Central memory CD8-positive, alpha-beta T cell (primary cell): ENCODE results near the gene CDC34.

Experiments
- ATAC-seq: fragments of 150-1000 bp; cut with Tn5 transposase; replicated peaks from 2 replicates; pipeline ENCODE4 v1.10.0; 2022; ENCODE audit warnings: mild to moderate bottlenecking, moderate FRiP score, moderate number of reproducible peaks; ENCODE audit not compliant: poor library complexity, severe bottlenecking; ENCODE audit errors: extremely low read depth
- DNase-seq, 2 donors: peaks; one replicate each; pipeline ENCODE4 v3.0.0; 2021; ENCODE audit warnings: low spot score in 2 of 2
- H3K27ac Mint-ChIP-seq: one replicate; pipeline ENCODE4 v1.8.0; 2022; ENCODE audit warnings: low read depth, mild to moderate bottlenecking, moderate library complexity, mixed read lengths
- H3K27me3 Mint-ChIP-seq: one replicate; pipeline ENCODE4 v1.8.0; 2022; ENCODE audit warnings: mixed read lengths
- H3K36me3 Mint-ChIP-seq: one replicate; pipeline ENCODE4 v1.8.0; 2022; ENCODE audit warnings: mild to moderate bottlenecking, moderate library complexity, mixed read lengths; ENCODE audit not compliant: insufficient read depth
- H3K4me1 Mint-ChIP-seq: one replicate; pipeline ENCODE4 v1.8.0; 2022; ENCODE audit warnings: mixed read lengths
- H3K4me3 Mint-ChIP-seq: one replicate; pipeline ENCODE4 v1.8.0; 2022; ENCODE audit warnings: mild to moderate bottlenecking, moderate library complexity, mixed read lengths
- H3K9me3 Mint-ChIP-seq: one replicate; pipeline ENCODE4 v1.8.0; 2022; ENCODE audit warnings: mixed read lengths

The CDC34 gene

GRCh38 chr19:517721-518597 is 13.6 kb upstream of the CDC34 start:
- no peak for ATAC-seq

GRCh38 chr19:518598-519231 is 12.8 kb upstream of the CDC34 start:
- Mint-ChIP-seq H3K27ac (peak overlapping the region; percentile 49), H3K27me3 (no peaks in the 10 kb centered on the region), H3K4me3 (no peak overlapping the region), H3K36me3 (peaks cover 2% of the 10 kb centered on the region), H3K9me3 (no peaks in the 10 kb centered on the region), H3K4me1 (peaks cover 18% of the 10 kb centered on the region)
- peak in 1 of 2 donors; percentile 41 for DNase-seq
- ATAC-seq = peak; percentile 85

More at GRCh38 chr19:517721-518597, 13.6 kb upstream of the CDC34 start:
- Mint-ChIP-seq H3K36me3 (peaks cover 2% of the 10 kb centered on the region), H3K4me3 (no peak overlapping the region), H3K9me3 (no peaks in the 10 kb centered on the region), H3K27me3 (no peaks in the 10 kb centered on the region), H3K4me1 (peaks cover 18% of the 10 kb centered on the region), H3K27ac (peak overlapping the region; percentile 49)
- no peak for DNase-seq

DNA sequence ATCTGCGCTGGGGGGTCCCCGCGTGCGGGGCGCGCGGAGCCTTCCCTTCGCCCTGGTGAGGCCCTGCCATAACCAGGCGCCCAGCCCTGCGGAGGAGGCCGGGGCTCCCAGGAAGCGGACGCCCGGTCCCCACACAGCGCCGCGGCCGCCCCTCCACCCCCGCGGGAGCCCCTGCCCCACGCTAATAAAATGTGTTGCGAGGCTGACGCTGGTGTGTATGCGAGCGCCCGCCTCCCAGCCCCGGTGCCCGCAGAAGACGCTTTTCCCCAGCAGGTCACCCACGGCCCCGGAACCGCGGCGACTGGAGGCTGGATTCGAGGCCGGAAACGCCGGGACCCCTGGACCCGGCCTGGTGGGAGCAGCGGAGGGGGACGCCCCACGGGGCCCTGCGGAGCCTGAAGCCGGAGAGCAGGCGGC is 12.1 kb upstream of the CDC34 start:
- no peak overlapping the region for H3K4me3 Mint-ChIP-seq
- peaks cover 2% of the 10 kb centered on the region for H3K36me3 Mint-ChIP-seq
- H3K27me3 Mint-ChIP-seq = no peaks in the 10 kb centered on the region
- DNase-seq = no peak
- no peak overlapping the region for H3K27ac Mint-ChIP-seq
- H3K9me3 Mint-ChIP-seq = no peaks in the 10 kb centered on the region
- peaks cover 12% of the 10 kb centered on the region for H3K4me1 Mint-ChIP-seq
- no peak for ATAC-seq

DNA sequence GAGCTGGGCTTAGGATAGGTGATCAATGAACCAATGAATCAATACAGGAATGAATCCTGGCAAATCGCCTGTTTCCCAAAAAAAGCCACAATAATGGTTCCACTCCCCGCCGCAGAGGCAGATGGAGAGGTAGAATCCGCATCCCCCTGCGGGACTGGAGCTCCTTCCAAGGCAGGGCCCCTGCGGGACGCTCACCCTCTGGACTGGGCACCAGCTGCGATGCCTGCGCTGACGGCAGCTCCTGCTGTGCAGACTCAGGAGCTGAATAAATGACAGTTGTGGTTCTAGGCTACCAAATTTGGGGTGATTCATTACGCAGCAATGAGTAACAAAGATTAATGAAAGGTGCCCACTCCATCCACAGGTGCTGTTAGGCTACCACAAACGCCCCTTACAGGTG is 8.8 kb upstream of the CDC34 start:
- Mint-ChIP-seq H3K27ac (no peak overlapping the region), H3K27me3 (no peaks in the 10 kb centered on the region), H3K4me1 (peaks cover 6% of the 10 kb centered on the region), H3K36me3 (peaks cover 5% of the 10 kb centered on the region), H3K9me3 (no peaks in the 10 kb centered on the region), H3K4me3 (no peak overlapping the region)
- DNase-seq (no peak), ATAC-seq (no peak)

- H3K4me3 Mint-ChIP-seq = no peak overlapping the region
- no peaks in the 10 kb centered on the region for H3K27me3 Mint-ChIP-seq
- ATAC-seq (no peak), DNase-seq (no peak)
- H3K4me1 Mint-ChIP-seq = peaks cover 6% of the 10 kb centered on the region
- H3K36me3 Mint-ChIP-seq = peaks cover 5% of the 10 kb centered on the region
- H3K27ac Mint-ChIP-seq = no peak overlapping the region
- H3K9me3 Mint-ChIP-seq = no peaks in the 10 kb centered on the region
Measured at GRCh38 chr19:524062-524674, 7.4 kb upstream of the CDC34 start.

- Mint-ChIP-seq H3K4me3 (no peak overlapping the region), H3K9me3 (no peaks in the 10 kb centered on the region), H3K27me3 (no peaks in the 10 kb centered on the region), H3K4me1 (peaks cover 6% of the 10 kb centered on the region), H3K27ac (no peak overlapping the region), H3K36me3 (peaks cover 5% of the 10 kb centered on the region)
- ATAC-seq (no peak), DNase-seq (no peak)
Measured at GRCh38 chr19:525029-525428, 6.5 kb upstream of the CDC34 start.

GRCh38 chr19:525857-526419 is 5.6 kb upstream of the CDC34 start:
- no peak overlapping the region for H3K4me3 Mint-ChIP-seq
- no peaks in the 10 kb centered on the region for H3K9me3 Mint-ChIP-seq
- H3K27me3 Mint-ChIP-seq = no peaks in the 10 kb centered on the region
- H3K36me3 Mint-ChIP-seq = peaks cover 5% of the 10 kb centered on the region
- ATAC-seq (no peak), DNase-seq (no peak)
- H3K4me1 Mint-ChIP-seq = peaks cover 4% of the 10 kb centered on the region
- H3K27ac Mint-ChIP-seq = no peak overlapping the region

DNA sequence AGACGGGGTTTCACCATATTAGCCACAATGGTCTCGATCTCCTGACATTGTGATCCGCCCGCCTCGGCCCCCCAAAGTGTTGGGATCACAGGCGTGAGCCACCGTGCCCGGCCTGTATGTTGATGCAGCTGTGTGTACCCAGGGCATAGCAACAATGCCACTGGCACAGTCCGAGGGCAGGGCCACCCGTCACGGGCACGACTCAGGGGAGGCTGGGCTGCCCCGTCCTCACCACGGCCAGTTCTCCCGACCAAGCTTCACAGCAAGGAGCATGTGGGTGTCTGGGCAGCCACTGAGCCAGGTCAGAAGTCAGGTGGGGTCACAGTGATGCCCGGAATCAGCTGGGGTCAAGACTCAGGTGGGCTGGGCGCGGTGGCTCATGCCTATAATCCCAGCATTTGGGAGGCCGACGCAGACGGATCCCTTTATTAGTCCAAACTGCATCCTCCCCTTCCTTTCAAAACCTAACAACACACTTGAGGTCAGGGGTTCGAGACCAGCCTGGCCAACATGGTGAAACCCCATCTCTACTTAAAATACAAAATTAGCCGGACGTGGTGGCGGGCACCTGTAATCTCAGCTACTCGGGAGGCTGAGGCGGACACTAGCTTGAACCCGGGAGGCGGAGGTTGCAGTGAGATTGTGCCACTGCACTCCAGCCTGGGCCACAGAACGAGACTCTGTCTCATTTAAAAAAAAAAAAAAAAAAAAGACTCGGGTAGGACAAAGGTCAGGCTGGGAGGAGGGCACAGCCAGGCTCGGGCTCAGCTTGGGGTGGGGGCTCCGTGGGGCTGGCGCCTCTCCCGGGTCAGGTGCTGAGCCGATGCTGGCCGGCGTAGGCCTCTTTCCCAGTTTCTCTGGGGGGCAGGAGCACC is 1.2 kb upstream of the CDC34 start:
- Mint-ChIP-seq H3K27ac (peak overlapping the region; percentile 55), H3K4me1 (peaks cover 15% of the 10 kb centered on the region), H3K9me3 (no peaks in the 10 kb centered on the region), H3K27me3 (no peaks in the 10 kb centered on the region), H3K4me3 (peak overlapping the region; percentile 83), H3K36me3 (peaks cover 6% of the 10 kb centered on the region)
- DNase-seq = no peak
- ATAC-seq = no peak

DNA sequence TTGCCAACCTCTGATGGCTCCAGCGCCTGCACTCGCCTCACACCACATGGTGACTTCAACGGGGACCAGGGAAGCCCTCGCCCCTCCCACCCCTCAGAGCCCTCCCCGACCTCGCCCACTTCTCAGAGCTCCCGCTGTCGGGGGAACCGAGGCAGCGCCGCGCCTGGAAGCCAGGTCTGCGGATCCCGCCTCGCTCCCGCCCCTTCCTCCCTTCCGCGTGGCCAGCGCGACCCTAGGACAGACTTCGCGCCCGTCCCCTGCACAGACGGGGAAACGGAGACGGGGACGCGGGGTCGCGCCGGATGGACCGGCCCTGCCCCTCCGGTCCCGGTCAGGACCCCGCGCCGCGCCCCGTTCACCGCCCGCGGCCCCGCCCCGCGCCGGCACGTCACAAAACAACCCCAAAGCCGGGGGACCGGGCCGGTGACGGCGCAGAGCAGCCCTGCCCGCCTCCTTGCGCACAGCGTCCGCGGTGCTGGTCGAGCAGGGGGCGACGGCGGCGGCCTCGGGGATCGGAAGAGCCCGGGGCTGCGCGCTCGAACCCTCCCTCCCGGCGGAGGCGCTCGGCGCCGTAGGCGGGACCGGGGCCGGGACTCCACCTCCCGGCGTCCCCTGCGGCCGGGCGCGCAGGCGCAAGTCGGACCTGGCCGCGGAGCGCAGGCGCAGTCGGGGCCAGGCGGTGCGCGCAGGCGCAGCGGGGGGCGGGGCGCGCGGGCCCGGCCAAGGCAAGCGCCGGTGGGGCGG is 379 bp upstream of the CDC34 start:
- Mint-ChIP-seq H3K27me3 (no peaks in the 10 kb centered on the region), H3K4me1 (peaks cover 15% of the 10 kb centered on the region), H3K36me3 (peaks cover 6% of the 10 kb centered on the region), H3K9me3 (no peaks in the 10 kb centered on the region), H3K27ac (peak overlapping the region; percentile 55), H3K4me3 (peak overlapping the region; percentile 83)
- ATAC-seq (peak; percentile 67), DNase-seq (peak; percentile 87 to 89)

- Mint-ChIP-seq H3K27ac (peak overlapping the region; percentile 75), H3K4me1 (peaks cover 15% of the 10 kb centered on the region), H3K4me3 (peak overlapping the region; percentile 83), H3K27me3 (no peaks in the 10 kb centered on the region), H3K36me3 (peaks cover 6% of the 10 kb centered on the region), H3K9me3 (no peaks in the 10 kb centered on the region)
- no peak for DNase-seq
- no peak for ATAC-seq
Measured at GRCh38 chr19:532561-533363, 1.2 kb downstream of the CDC34 start.
